Hematopoietic multipotent progenitor cell treated with erythropoietin and hydrocortisone succinate and interleukin-3 and kit ligand, for 15 days (in vitro differentiated cells): ENCODE data around the gene AQP6.

Experiments
- DNase-seq: peaks from one replicate; pipeline ENCODE4 v3.0.0-alpha.2; 2015; ENCODE audit warnings: low spot score

AQP6 gene

DNA sequence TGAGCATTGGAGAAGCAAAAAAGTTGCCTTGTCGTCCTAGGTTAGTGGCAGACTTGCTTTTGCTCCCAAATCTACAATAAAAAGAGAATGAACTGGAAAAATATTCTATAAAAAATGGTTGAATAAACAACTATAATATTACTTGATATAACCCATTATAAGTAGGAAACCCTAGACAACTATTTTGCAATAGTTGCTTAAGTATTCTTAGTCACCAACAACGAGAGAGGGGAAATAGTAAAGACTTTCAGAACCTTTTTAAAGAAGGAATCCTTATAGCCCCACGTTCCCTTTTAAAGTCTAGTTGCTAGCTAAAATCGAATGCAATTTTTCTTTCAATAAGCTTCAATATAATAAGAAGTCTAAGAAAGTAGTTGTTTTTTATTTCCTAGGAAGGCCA is 17.5 kb downstream of the AQP6 start:
- no peak for DNase-seq

DNA sequence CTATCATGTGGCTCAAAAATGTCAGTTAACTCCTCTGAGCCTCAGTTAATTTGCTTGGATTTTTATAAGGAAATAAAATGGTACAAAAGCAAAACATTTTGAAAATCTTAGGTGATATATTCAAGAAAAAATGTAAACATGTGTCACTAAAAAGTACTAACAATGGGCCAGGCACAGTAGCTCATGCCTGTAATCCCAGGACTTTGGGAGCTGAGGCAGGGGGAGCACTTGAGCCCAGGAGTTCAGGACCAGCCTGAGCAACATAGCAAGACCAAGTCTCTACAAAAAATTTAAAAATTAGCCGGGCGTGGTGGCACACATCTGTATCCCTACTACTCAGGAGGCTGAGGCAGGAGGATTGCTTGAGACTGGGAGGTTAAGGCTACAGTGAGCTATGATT is 25.7 kb downstream of the AQP6 start:
- no peak for DNase-seq

DNA sequence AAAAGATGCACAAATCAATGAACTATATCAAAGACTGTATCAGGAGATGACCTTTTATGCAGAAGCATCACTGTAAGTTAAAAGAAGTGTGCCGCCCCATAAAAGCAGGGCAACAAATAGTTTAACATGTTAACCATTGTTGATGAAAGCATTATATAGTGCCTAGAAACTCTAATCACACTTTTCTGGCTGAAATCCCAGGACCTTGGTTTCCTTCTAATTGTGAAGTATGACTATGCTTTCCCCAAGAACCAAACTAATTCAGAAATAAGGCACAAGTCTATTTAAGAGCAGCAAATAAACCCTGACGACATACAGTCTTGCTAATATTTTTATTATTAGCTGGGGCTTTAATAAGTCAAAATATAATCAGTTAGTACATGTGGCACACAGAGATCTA is 30.8 kb downstream of the AQP6 start:
- no peak for DNase-seq

DNA sequence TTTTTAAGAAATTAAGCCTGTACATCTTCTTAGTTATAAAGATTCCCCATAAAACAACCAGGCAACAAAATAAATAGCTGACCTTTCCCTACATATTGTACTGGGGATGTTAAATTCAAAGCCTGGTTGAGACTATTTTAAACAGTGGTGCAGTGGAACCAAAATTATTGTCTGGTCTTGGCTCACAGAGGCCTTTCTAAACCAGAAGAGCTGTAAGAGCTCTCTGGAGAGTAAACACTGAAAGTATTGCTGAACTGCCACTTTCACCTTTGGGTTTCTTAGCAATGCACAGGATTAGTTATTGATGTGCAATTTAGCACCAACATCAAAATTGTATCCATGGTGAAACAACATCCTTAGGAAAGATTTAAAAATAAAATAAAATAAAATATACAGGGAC is 31.9 kb downstream of the AQP6 start:
- no peak for DNase-seq

DNA sequence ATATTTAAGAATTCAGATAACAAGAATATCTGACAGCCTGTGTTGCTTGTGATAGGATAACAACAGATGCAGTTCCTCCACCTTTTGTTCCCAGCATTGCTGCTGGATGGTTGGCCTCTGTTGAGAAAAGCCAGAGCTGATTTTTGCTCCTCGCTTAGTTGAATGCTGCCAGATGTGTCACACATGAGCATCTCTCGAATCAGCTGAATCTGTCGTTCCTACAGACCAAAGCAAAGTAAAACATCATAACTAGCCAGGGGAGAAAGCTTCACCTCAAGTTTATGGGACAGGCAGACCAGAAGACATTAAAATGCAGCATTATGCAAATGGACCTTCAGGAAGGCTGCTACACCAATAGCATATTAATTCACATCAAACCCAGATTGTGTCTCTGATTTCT is 32.4 kb downstream of the AQP6 start:
- no peak for DNase-seq

DNA sequence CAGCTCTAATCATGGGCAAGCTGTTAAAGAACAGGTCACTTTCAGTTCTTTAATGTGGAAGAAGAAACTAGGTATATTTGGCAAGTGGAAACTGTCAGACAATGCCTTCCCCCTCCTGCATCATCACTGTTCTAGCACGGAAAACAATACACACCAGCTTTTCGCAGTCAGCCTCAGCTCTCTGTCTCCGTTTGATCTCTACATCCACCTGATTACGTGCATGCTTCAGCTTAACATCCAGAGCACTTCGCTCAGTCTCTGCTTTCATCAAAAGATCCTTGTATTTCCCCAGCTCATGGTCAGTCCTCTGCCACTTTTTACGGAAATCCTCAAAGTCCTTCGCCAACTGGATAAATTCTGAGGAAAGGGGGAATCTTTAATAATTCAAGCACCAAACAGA is 33.5 kb downstream of the AQP6 start:
- DNase-seq, result no peak

DNA sequence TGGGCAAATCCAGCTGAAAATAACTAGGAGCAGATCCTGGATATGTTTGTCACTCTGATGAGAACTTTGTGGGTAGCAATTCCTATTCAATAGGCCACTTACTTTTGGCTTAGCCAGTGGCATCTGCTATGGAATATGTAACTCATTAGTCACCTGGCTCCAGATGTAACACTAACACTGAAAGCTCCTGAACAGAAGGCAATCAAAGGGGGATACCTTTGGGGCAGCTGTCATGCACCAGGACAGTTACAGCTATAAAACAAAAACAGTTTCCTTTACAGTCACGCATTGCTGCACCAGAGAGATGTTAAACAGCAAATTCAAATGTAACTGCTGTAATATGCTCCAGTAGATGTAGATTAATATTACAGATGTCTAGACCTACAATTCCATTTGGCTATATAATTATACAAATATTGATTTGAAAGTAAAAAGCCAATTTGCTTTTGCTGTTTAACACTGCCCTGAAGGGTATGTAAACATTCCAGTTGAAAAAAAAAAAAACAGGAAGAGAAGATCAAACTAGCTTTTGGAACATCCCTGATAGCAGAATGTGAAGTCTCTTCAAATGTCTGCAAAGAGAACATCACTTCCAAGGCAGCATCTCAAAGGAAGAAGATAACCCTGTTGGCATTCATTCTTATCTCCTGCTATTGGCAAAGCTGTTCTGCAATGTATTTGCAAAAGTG is 34.2 kb downstream of the AQP6 start:
- no peak for DNase-seq

DNA sequence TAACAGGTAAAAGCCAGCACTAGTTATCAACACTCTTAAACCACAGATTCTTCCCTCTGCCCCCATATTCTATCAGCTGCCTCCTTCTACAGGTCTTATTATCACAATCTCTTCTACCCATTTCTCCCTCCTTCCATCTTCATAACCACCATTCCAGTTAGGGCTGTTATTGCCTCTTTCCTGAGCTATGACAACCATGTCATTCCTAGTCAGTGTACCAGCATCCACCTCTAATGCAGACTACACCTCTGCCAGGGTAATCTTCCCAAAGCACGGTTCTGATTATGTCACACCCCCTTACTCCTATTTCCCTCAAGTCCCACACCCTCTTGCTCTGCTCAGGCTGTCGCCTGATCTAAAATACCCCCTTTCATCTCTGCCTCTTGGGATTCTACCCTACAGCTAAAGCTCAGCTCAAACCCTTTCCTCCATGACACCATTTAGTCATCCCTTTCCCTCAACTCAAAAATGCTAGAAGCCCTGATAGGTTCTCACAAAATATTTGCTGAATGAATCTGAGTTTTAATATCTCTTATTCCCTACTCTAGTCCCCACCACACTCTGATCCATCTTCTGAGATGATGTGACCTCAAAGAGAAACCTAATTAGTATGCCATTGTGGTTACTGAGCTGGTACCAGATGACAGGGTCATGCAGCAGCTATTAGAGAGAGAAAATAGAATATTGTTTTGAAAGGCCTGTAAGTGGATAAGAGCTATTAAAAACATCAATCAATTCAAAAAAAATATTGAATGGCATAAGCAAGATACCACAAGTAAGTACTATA is 40.8 kb downstream of the AQP6 start:
- DNase-seq, result no peak

DNA sequence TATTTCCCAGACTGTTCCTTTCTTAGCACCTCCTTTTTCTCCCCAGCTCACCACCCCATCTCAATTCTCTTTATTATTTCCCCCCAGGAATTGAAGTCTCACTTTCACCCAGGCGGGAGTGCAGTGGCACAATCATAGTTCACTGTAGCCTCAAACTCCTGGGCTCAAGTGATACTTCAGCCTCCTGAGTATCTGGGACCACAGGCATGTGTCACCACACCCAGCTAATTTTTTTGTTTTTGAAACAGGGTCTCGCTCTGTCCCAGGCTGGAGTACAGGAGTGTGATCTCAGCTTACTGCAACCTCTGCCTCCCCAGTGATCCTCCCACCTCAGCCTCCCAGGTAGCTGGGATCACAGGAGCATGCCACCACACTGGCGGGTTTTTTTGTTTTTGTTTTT is 41.6 kb downstream of the AQP6 start:
- no peak for DNase-seq

DNA sequence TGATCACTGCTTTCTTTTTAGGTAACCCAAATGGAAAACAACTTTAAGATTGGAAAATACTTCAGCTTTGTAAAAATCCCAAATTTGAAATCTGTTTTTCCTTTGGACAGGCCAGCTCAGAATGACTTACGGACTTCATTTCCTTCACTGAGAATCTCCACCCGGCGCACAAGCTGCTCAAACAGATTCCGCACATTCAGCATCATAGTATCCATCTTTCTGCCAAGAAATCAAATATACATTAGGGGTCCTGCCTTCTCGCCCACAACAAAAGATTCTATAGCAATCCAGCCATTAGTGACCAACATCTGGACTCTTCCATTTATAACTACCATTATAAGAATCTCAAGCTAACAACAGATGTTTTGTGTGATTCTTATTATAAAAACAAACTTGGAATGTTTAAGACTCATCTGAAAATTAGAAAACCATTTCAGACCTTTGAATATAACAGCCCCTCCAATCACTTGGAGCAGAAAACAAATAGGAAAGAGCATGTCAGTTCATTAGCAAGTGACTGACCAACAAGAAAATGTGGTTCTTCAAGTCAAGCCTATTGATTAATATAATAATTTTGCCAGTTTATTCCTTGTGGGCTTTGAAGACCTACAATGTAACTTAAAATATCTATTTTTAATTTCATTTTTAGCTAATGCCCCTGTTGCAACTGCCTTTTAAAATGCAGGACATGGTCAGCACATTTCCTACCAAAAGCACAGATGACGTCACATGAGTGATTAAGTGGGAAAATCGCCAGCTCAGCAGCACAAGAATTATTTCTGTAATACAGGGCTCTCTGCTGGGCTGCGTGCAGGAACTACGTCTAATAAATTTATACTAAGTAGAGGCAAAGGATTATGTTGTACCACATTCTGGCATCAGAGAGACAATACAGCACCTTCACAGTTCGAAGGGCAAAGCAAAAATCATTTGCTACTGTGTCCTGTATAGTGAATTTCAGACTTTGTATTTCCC is 44.0 kb downstream of the AQP6 start:
- no peak for DNase-seq

DNA sequence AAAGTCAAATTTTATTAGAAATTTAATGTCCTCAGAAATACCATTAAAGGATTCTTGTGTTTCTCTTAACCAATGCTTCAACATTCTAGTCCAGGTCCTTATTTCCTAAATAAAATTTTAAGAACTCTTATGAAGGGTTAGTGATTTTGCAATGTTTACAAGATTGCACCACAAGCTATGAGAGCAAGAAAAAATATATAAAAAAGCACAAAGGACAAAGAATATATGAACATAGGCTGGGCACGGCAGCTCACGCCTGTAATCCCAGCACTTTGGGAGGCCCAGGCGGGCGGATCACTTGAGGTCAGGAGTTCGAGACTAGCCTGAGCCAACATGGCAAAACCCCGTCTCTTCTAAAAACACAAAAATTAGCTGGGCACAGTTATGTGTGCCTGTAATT is 44.9 kb downstream of the AQP6 start:
- DNase-seq, result no peak

DNA sequence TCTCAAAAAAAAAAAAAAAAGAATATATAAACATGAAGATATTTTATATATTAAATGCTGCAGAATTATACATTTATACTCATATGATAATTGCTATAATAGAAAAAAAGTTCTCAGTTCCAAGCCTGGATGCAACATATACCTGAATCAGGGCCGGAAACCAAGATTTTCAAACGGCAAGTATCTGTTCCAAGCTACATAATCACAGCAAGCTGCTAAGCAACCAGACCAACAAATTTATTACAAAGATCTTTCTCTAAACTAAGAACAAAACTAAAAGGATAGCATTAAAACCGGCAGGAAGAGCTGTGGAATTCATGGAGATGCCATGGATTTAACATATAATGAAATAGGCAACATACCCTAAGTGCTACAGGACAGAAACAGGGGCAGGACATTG is 45.4 kb downstream of the AQP6 start:
- DNase-seq, result no peak

DNA sequence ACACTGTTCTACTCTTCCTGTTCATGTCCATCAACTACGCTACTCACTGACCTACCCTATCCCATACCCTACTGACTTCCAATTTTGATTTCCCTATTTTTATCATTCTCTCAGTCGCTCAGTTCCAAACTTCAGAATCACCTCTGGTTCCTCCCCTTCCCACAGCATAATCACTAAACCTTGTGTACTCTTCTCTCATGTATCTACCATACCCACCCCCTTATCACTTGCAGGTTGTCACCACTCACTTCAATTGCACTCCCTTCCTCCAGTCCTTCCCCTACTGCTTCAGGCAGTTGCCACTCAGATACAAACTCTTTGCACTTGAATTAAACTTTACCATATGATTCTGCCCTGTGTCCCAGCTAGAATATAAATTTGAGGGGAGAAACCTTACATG is 46.2 kb downstream of the AQP6 start:
- no peak for DNase-seq

DNA sequence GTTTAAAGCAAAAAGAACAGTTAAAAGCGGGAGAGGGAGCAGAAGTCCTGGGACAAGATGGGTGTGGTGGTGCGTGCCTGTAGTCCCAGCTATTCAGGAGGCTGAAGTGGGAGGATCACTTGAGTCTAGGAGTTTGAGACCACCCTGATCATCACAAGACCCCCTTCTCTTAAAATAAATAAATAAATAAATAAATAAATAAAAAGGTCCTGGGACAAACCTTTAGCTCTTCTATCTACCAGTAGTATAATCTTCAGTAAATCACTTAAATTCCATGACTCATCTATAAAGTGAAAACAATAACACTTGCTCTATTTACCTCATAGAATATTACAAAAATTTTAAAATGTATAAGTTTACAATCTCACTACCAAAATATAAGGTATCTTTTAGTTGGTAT is 46.8 kb downstream of the AQP6 start:
- no peak for DNase-seq

DNA sequence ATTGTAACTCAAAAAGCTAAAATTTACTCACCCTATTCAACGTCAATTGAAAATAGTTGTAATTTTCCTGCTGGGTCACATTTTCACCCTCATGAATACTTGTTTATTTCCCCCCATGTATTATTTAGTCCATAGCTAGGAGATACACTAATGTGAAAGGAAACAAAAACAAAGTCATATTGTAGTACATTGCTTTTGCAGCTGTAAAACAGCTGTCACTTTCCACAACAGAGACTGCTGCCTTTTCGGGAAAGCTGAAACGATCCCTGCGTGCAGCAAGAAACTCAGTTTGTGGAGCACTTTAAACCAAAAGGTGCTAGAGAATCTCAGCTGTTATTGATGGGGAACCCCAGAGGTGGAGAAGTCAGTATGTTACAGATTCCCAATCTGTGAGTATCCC is 48.3 kb downstream of the AQP6 start:
- no peak for DNase-seq

DNA sequence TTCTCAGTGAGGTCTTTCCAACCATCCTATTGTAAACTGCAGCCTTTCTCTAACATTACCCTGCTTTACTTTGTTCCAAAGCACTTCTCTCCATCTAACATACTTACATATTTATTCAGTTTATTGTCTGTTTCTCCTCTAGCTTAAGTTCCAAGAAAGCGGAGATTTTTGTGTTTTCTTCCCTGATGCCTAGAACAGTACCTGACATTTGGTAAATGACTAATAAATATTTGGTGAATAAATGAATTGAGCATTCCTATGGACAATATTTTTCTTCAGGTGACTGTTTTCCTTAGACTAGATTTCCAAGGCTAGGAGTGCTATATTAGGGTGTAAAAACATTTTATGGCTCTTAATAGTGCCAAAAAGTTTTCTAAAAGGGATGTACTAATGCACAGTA is 50.2 kb downstream of the AQP6 start:
- no peak for DNase-seq

DNA sequence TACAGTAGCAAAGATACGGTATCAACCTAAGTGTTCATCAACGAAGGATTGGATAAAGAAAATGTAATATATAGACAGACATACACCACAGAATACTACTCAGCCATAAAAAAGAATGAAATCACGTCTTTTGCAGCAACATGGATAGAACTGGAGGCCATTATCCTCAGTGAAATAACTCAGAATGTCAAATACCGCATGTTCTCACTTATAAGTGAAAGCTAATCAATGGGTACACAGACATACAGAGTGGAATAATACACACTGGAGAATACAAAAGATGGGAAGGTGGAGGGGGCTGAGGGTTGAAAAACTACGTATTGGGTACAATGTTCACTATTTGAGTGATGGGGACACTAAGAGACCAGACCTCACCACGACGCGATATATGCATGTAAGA is 51.5 kb downstream of the AQP6 start:
- DNase-seq, result no peak

DNA sequence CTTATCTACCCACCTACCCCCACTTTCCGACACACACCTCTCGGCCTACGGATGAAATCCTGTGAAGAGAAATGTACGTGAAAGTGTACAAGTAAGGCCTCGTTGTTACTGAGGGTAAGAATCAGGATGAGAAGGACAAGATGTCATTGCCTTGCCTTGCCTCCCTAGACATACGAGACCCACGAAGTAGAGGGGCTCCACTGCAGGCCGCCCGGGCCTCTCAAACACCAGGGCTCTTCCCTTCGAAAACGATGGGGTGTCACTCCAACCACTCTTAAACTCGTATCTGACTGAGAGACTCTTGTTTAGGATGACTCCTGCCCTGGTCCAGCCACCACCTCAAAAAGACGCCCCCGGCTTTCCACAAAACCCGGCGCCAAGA is 52.0 kb downstream of the AQP6 start:
- peak; percentile 30 for DNase-seq

DNA sequence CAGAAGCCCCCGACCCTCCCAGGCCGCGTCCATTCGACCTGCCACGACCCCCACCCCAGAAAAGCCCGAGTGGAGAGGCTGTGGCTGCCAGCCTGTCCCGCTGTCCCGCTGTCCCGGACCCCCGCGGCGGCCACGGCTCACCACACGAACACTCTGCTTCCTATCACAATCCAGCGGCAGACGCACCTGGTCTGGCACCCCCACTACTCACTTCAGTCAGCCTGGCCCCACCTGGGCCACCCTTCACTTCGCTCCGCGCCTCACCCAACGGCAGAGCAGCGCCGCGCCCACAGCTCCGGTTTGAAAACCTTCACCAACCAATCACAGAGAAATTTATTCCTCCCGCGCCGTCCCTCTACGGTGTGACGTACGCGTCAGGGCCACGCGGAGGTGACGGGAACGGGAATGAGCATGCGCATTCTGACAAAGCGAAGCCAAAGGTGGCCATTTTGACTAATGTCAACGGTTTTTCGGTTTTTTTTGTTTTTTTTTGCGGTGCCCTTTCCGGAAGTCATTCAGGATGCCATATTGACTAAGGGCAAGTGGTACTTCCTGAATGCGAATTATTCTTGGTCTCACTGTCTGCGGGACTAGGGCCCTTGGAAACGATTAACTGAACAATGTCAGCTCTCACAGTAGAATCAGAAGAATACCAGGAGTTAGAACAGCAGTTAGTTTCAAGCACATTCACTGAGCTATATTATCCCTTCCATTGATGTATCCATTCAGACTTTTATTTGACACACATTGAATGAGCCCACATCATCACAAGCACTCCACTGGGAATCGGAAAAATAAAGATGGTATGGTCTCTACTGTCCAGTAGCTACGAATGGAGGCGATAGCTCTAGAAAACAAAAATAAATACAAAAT is 52.7 kb downstream of the AQP6 start, which contains the start of gene RACGAP1:
RACGAP1 (minus strand) TSS at position 308 of the 873 bp plus-strand sequence. CDS start 8,779 bp downstream, outside the sequence.
- DNase-seq, result peak; percentile 100

DNA sequence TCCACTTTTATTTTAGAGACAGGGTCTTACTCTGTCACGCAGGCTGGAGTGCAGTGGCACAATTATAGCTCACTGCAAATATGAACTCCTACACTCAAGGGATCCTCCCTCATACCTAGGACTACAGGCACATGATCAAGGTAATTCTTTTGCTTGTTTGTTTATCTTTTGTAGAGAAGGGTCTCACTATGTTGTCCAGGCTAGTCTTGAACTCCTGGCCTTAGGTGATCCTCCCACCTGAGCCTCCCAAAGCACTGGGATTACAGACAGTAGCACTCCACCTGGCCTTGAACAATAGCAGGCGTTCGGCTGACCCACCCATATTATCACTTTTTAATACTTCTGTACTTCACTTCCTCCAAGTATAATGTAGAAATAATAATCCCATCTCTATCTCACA is 53.9 kb downstream of the AQP6 start:
- DNase-seq, result no peak
